Thymus (tissue), 11 donors: ENCODE data around the gene MGMT. TPM values are rescaled to one million over a fixed set of nuclear protein-coding genes. Genes with fewer than 3 reads are reported as not detected.
A peak's percentile ranks its signal among the peaks of the same experiment; 100 is the strongest.

Experiments used
- DNase-seq, 9 donors: peaks; one replicate each; pipeline ENCODE4 v3.0.0-alpha.2; 2013; ENCODE audit warnings: low spot score in 9 of 9, low read depth in 6 of 9, missing footprints in 1 of 9
- H3K27ac ChIP-seq, 2 donors: one replicate each; pipeline ENCODE4 v1.5.1; 2013; ENCODE audit warnings: control low read depth in 1 of 2, low read depth in 1 of 2, low read length in 1 of 2, mild to moderate bottlenecking in 1 of 2, moderate library complexity in 1 of 2
- H3K27me3 ChIP-seq, 2 donors: one replicate each; pipeline ENCODE4 v1.5.1; 2013; ENCODE audit warnings: low read length in 1 of 2; ENCODE audit not compliant: control insufficient read depth in 2 of 2, insufficient read depth in 1 of 2
- H3K36me3 ChIP-seq, 2 donors: one replicate each; pipeline ENCODE4 v1.5.1; 2013; ENCODE audit warnings: low read length in 1 of 2, mild to moderate bottlenecking in 1 of 2, moderate library complexity in 1 of 2; ENCODE audit not compliant: control insufficient read depth in 2 of 2, insufficient read depth in 2 of 2
- H3K4me1 ChIP-seq, 2 donors: one replicate each; pipeline ENCODE4 v1.5.1; 2013; ENCODE audit warnings: low read length in 2 of 2; ENCODE audit not compliant: control insufficient read depth in 2 of 2, insufficient read depth in 2 of 2
- H3K4me3 ChIP-seq, 2 donors: one replicate each; pipeline ENCODE4 v1.5.1; 2013; ENCODE audit warnings: low read length in 2 of 2, control low read depth in 1 of 2, mild to moderate bottlenecking in 1 of 2
- H3K9me3 ChIP-seq, 2 donors: one replicate each; pipeline ENCODE4 v1.5.1; 2013; ENCODE audit warnings: low read length in 1 of 2, mild to moderate bottlenecking in 1 of 2; ENCODE audit not compliant: control insufficient read depth in 2 of 2, insufficient read depth in 1 of 2
- WGBS: extraction: QIAGEN DNeasy Blood & Tissue Kit; methylation state at CpG from one replicate; pipeline ENCODE4 v1.1.7; 2013; 5-methylcytosine and 5-hydroxymethylcytosine counted together
- polyA plus RNA-seq: library from polyadenylated mRNA; stranded (reverse); fragments of 200-250 nt; gene quantifications from one replicate; pipeline ENCODE4 v1.2.3, GENCODE V29; 2013
- total RNA-seq: library from RNA; stranded (reverse); fragments of 120-200 nt; gene quantifications from one replicate; pipeline ENCODE4 v1.2.4, GENCODE V29; 2013
- donor health status: healthy.

Gene MGMT
- total and polyA plus RNA-seq, 2 donors: 20.9 to 42.4 TPM

DNA sequence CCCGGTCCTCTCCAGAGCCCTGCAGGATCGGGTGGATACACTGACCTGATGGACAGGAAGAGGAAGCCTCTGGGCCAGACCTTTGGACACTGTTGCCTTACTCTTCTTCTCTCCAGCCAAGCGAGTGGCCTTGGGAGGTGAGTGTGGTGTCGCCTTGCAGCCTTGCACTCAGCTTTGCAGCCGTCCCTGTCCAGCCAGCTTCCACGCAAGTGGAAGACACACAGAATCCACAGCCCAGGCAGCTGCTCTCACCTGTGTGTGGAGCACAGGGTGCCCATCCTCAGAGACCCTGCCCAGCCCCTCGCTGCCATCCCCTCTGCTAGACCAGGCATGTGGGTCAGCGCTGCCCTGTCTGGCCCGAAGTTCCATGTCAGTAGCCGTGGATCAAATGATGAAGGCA is 258.0 kb downstream of the MGMT start:
- no peaks in the 10 kb centered on the region for H3K36me3 ChIP-seq
- H3K4me1 ChIP-seq: peaks cover 0 to 8% of the 10 kb centered on the region in 2 donors
- 95% methylated on average over 10 of the region's 10 CpGs for WGBS
- H3K27ac ChIP-seq: no peak overlapping the region
- no peak for DNase-seq
- no peak overlapping the region for H3K4me3 ChIP-seq
- peaks cover 3 to 11% of the 10 kb centered on the region in 2 donors for H3K9me3 ChIP-seq
- H3K27me3 ChIP-seq: no peaks in the 10 kb centered on the region

DNA sequence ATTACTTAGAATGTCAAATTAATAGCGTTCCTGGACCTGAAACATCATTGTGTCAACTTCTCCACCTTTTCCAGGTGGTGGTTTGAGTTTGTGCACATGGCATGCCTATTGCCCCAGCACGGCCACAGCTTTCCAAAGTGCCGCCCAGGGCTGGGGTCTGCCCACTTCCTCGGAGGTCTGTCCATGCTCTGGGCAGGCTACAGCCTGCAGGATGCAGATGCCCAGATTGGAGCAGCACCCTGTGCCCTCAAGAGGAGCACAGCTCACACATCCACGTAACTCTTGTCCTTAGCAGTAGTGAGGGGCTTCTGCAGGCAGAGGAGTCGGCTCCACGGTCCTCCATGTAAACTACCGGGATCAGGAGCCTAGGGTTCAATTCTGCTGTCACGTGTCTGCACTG is 258.4 kb downstream of the MGMT start:
- DNase-seq: no peak
- peak overlapping the region in 1 of 2 donors; percentile 64 for H3K27ac ChIP-seq
- no peaks in the 10 kb centered on the region for H3K27me3 ChIP-seq
- H3K36me3 ChIP-seq: no peaks in the 10 kb centered on the region
- peaks cover 0 to 3% of the 10 kb centered on the region in 2 donors for H3K4me1 ChIP-seq
- H3K4me3 ChIP-seq: no peak overlapping the region
- H3K9me3 ChIP-seq: peaks cover 3 to 11% of the 10 kb centered on the region in 2 donors
- WGBS: 95% methylated on average over 9 of the region's 9 CpGs

DNA sequence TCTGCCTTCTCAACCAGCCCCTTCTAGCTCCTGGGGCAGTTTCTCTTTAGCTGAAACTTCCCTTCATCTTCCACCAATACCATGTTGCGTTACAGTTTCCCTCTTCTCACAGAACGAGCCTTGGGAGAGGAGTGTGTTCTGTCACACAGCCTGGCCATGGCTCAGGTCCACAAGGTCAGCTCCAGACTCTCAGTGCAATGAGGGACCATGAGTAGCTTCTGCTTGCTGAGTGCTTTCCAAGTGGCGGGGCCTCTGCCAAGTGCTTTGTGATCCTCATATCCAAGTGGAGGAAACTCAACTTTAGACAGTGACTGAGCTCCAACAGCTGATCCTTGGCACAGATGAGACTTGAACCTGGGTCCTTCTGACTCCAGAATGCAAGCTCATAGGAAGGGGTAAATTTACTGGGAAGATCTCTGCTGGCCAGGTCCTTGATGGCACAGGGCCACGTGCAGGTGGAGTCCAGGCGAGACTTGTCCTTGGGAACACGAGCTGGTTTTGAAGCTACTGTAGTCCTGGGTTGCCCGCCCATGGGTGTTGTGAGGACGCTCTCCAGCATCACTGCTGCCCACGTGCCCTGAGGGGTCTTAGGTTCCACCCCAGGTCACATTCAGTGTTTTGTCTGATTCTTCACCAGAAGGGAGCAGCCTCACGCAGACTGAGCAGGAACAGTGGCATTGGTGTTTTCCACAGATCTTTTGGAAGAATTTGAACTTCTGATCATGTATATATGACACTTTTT is 259.0 kb downstream of the MGMT start:
- 95% methylated on average over 10 of the region's 10 CpGs for WGBS
- no peak for DNase-seq

DNA sequence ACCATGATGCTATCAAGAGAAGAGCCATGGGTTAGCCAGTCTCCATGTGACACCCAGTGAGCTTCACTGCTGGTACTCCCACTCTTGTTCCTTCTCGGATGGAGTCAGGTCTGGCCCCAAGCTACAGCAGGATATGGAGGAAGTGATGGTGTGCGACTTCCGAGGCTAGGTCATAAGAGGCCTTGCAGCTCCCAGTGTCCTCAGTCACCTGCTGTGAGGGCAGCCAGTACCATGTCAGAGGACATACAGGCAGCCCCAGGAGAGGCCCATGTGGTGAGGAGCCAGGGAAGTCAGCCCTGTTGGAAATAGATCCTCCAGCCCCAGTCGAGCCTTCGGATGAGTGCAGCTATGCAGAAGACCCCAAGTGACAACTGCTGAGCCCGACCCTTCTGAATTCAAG is 260.0 kb downstream of the MGMT start:
- H3K36me3 ChIP-seq: no peaks in the 10 kb centered on the region
- no peaks in the 10 kb centered on the region for H3K4me1 ChIP-seq
- H3K4me3 ChIP-seq: no peak overlapping the region
- H3K27ac ChIP-seq: no peak overlapping the region
- no peak for DNase-seq
- H3K27me3 ChIP-seq: no peaks in the 10 kb centered on the region
- H3K9me3 ChIP-seq: peaks cover 3 to 11% of the 10 kb centered on the region in 2 donors
- 88% methylated on average over 6 of the region's 6 CpGs for WGBS

More for the DNA sequence above, 259.0 kb downstream of the MGMT start:
- no peaks in the 10 kb centered on the region for H3K27me3 ChIP-seq
- H3K4me1 ChIP-seq: no peaks in the 10 kb centered on the region
- H3K9me3 ChIP-seq: peaks cover 3 to 11% of the 10 kb centered on the region in 2 donors
- H3K4me3 ChIP-seq: no peak overlapping the region
- no peak overlapping the region for H3K27ac ChIP-seq
- H3K36me3 ChIP-seq: no peaks in the 10 kb centered on the region

DNA sequence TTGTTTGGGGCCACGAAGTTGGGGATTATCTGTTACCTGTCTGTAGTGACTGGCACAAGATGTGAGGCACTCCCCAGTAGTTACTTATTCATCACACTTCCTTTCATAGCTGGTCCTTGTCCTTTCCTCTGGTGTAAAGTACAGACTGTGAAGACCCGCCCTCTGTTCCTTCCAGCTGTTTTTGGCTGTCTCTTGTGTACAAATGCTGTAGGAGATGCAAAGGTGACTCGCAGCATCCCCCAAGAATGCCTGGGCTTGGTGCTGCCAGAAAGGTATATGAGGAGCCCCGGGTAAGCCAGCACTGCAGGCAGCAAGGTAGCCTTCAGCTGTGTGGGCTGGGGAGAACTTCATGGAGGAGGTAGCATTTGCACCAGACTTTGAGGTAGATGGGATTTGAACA is 260.5 kb downstream of the MGMT start:
- Histone ChIP-seq H3K4me3 (no peak overlapping the region), H3K27ac (no peak overlapping the region), H3K9me3 (peaks cover 3 to 11% of the 10 kb centered on the region in 2 donors), H3K27me3 (no peaks in the 10 kb centered on the region), H3K36me3 (no peaks in the 10 kb centered on the region), H3K4me1 (no peaks in the 10 kb centered on the region)
- 84% methylated on average over 4 of the region's 4 CpGs for WGBS
- DNase-seq: no peak

DNA sequence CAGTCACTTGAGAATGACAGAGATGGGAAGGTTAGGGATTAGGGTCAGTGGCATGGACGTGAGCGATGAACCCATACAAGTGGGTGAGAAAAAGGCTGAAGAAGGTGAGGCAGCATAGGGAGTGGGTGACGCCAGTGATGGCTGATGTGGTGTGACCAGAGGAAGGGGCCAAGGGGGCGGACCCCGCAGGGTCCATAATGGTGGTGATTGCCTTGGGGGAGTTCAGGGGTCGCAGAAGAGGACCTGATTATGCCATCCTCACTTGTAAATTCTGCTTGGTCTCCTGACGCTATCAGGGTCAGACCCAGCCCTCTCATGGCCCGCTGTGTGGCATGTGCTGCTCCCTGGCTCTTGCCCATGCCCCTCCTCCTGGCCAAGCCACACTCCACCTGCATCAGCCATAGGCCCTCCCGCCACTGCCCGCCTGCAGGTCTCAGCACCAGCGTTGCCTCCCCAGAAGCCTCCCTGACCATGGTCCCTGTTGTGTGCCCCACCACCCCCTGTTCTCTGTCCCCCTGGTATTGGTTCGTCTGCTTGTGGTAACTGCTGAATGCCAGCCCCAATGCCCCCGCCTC is 261.3 kb downstream of the MGMT start:
- no peak for DNase-seq
- H3K36me3 ChIP-seq: no peaks in the 10 kb centered on the region

DNA sequence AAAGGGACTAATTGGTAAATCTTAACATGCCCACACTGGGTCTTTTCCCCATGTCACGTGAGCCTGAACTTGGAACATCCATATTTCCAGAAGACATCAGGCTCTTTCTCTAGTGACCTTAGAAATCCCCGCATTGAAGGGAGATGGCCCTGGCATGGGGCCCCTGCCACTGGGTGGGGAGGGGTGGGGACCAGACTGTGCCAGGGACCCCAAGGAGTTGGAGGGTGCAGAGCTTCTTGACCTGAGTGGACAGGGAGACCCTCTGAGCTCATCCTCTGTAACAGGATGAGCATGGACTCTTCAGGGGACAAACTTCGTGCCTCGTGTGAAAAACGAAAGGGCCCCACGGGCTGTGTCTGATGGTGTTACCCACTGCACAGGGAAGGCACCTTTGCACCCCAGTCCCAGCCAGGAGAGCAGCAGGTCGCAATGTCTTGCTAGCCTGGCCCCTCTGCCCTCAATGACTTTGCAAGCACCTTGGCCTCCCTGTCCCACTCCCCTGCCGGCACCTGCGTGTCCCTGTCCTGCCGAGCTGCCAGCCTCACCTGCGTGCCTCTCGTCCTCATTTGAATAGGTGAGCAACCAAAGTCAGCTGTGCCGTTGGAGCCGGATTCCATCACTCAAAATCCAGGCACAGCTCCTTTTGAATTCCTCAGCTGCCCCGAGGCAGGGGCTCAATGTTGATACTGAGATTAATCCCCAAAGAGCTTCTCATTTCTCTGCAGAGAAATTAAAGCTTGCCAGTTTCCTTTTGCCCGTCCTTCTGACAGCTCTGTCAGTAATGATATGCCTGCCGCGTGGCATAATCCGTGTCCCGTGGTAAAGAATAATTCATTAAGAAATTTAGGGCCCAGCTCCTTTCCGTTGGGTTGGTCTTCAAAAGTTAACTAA is 262.1 kb downstream of the MGMT start:
- H3K9me3 ChIP-seq: peaks cover 3 to 9% of the 10 kb centered on the region in 2 donors
- 98% methylated on average over 21 of the region's 21 CpGs for WGBS
- no peaks in the 10 kb centered on the region for H3K36me3 ChIP-seq
- H3K4me3 ChIP-seq: no peak overlapping the region
- H3K27ac ChIP-seq: no peak overlapping the region
- no peaks in the 10 kb centered on the region for H3K27me3 ChIP-seq
- DNase-seq: no peak
- H3K4me1 ChIP-seq: no peaks in the 10 kb centered on the region

More for the DNA sequence above, 261.3 kb downstream of the MGMT start:
- Histone ChIP-seq H3K9me3 (peaks cover 3 to 9% of the 10 kb centered on the region in 2 donors), H3K27ac (no peak overlapping the region), H3K4me3 (no peak overlapping the region), H3K4me1 (no peaks in the 10 kb centered on the region), H3K27me3 (no peaks in the 10 kb centered on the region)
- 98% methylated on average over 13 of the region's 13 CpGs for WGBS

DNA sequence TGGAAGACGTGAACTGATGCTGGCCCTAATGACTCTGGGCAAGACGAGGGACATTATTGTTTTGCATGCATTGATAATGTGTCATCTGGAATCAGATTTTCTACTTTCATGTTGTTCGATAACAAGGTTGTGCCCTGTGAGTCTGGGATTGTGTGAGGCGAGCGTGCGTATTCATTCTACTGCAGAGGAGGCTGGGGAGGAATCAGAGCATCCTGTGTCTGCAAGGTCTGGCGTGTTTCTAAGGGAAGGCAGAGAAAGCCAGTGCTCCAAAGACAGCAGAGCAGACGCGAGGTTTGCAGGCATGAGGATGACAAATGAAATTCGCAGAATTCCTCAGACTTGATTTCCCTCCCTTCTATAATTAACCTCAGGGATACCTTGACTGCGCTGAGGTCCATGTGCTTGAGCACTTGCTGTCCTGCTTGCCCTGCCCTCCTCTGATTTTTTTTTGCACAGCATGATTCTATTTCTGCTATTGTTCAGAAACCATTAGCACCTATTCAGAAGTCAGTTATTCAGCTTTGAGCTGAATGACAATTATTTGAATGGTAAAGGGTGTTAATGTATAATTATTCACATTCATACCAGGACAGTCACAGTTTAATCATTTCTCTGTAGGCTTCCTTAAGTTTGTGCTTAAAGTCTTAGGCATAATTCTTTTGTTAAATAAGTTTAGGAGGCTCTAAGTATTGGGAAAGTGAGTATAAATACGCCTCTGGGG is 263.4 kb downstream of the MGMT start:
- Histone ChIP-seq H3K9me3 (peaks cover 3 to 9% of the 10 kb centered on the region in 2 donors), H3K27me3 (no peaks in the 10 kb centered on the region), H3K4me1 (no peaks in the 10 kb centered on the region), H3K4me3 (no peak overlapping the region), H3K27ac (no peak overlapping the region), H3K36me3 (no peaks in the 10 kb centered on the region)
- no peak for DNase-seq
- WGBS: 99% methylated on average over 12 of the region's 12 CpGs
